Measurements from ENCODE around the gene RAP1B. TPM values are rescaled to one million over a fixed set of nuclear protein-coding genes. Genes with fewer than 3 reads are reported as not detected.

The RAP1B gene
- total and polyA plus RNA-seq, 2 of the 13 experiments (the other 11 are each of a cell fraction or from before 2014, with no cell fraction given), result 71.1 to 92.7 TPM

GRCh38 chr12:68589194-68589593 lies 21.5 kb upstream of the RAP1B start:
- H3K4me1 ChIP-seq (ENCODE audit: insufficient read depth, low read length), result no peaks in the 10 kb centered on the region
- POLR2A ChIA-PET, result no interaction called here
- H3K9ac ChIP-seq (ENCODE audit: insufficient read depth, low read depth, low read length), result no peak overlapping the region
- no peak overlapping the region for H3K4me3 ChIP-seq (replicated peaks in 1 of 3; ENCODE audit: insufficient read depth in 1 of 3, low read depth in 2 of 3, low read length in 3 of 3)
- H2AFZ ChIP-seq (ENCODE audit: low read length), result no peak overlapping the region
- peaks cover 12% of the 10 kb centered on the region for H3K9me3 ChIP-seq (ENCODE audit: low read length)
- BruUV-seq (replicated peaks), result no TSS peak
- H3K27ac ChIP-seq (ENCODE audit: extremely low read length, insufficient read depth, low read length), result no peak overlapping the region
- WGBS (ENCODE audit: low lambda C conversion rate), result 2% methylated on average over 3 of the region's 3 CpGs
- H3K36me3 ChIP-seq (replicated peaks in 1 of 2; ENCODE audit: control insufficient read depth in 1 of 2, insufficient read depth in 2 of 2, low read length in 2 of 2), result no peaks in the 10 kb centered on the region
- no peaks in the 10 kb centered on the region for H4K20me1 ChIP-seq (ENCODE audit: insufficient read depth, low read length)
- no peaks in the 10 kb centered on the region for H3K27me3 ChIP-seq (ENCODE audit: control insufficient read depth in 1 of 2, insufficient read depth in 2 of 2, low read length in 2 of 2)
- H3K4me2 ChIP-seq (ENCODE audit: low read depth, low read length), result no peak overlapping the region
- intact Hi-C loops (cut with micrococcal nuclease; ENCODE audit: unreplicated experiment) (no loop called here), in situ Hi-C loops (cut with HindIII; ENCODE audit: extremely low pct_ligation_motif_present, low pct_unique_long_range_greater_than_20kb) (no loop called here)
- no peak for FAIRE-seq
- ATAC-seq, result no peak
- no peak for DNase-seq (ENCODE audit: low spot score)
- no peak for TF ChIP-seq NPAS2 (CRISPR knock-in tag; IDR thresholded peaks at IDR 0.05; ENCODE audit: borderline replicate concordance)
- CTCF ChIA-PET (ENCODE audit: low intra/inter-chr PET ratio, low total read pairs), result no interaction called here
- no peaks in the 10 kb centered on the region for H3K79me2 ChIP-seq (ENCODE audit: insufficient read depth, low read length)

GRCh38 chr12:68591734-68592418 lies 18.8 kb upstream of the RAP1B start:
- no peak overlapping the region for H3K4me3 ChIP-seq (replicated peaks in 1 of 3; ENCODE audit: insufficient read depth in 1 of 3, low read depth in 2 of 3, low read length in 3 of 3)
- ATAC-seq (no peak), DNase-seq (ENCODE audit: low spot score) (no peak), FAIRE-seq (no peak)
- no peaks in the 10 kb centered on the region for H4K20me1 ChIP-seq (ENCODE audit: insufficient read depth, low read length)
- H2AFZ ChIP-seq (ENCODE audit: low read length), result no peak overlapping the region
- H3K27ac ChIP-seq (ENCODE audit: extremely low read length, insufficient read depth, low read length), result no peak overlapping the region
- WGBS (ENCODE audit: low lambda C conversion rate), result 59% methylated on average over 6 of the region's 6 CpGs
- H3K9ac ChIP-seq (ENCODE audit: insufficient read depth, low read depth, low read length), result no peak overlapping the region
- BruUV-seq (replicated peaks), result no TSS peak
- CTCF ChIA-PET (ENCODE audit: low intra/inter-chr PET ratio, low total read pairs), result no interaction called here
- H3K36me3 ChIP-seq (replicated peaks in 1 of 2; ENCODE audit: control insufficient read depth in 1 of 2, insufficient read depth in 2 of 2, low read length in 2 of 2), result no peaks in the 10 kb centered on the region
- no peak overlapping the region for H3K4me2 ChIP-seq (ENCODE audit: low read depth, low read length)
- no peaks in the 10 kb centered on the region for H3K4me1 ChIP-seq (ENCODE audit: insufficient read depth, low read length)
- no peaks in the 10 kb centered on the region for H3K27me3 ChIP-seq (ENCODE audit: control insufficient read depth in 1 of 2, insufficient read depth in 2 of 2, low read length in 2 of 2)
- in situ Hi-C loops (cut with HindIII; ENCODE audit: extremely low pct_ligation_motif_present, low pct_unique_long_range_greater_than_20kb) (no loop called here), intact Hi-C loops (cut with micrococcal nuclease; ENCODE audit: unreplicated experiment) (no loop called here)
- POLR2A ChIA-PET, result no interaction called here
- H3K79me2 ChIP-seq (ENCODE audit: insufficient read depth, low read length), result no peaks in the 10 kb centered on the region
- peaks cover 12% of the 10 kb centered on the region for H3K9me3 ChIP-seq (ENCODE audit: low read length)
- no peak for TF ChIP-seq ZNF253 (CRISPR knock-in tag; IDR thresholded peaks at IDR 0.05; ENCODE audit: borderline replicate concordance)
- no peak for TF ChIP-seq BRD4 (CRISPR knock-in tag; IDR thresholded peaks at IDR 0.05)
- no peak for TF ChIP-seq ISX (CRISPR knock-in tag; conservative IDR thresholded peaks at IDR 0.05)
- TF ChIP-seq SMAD3 (CRISPR knock-in tag; IDR thresholded peaks at IDR 0.05), result no peak
- no peak for TF ChIP-seq MTERF4 (CRISPR knock-in tag; IDR thresholded peaks at IDR 0.05)
- no peak for TF ChIP-seq ZNF574 (CRISPR knock-in tag; IDR thresholded peaks at IDR 0.05)
- no peak for TF ChIP-seq TRIM24 (CRISPR knock-in tag; IDR thresholded peaks at IDR 0.05)
- TF ChIP-seq ZMAT3 (CRISPR knock-in tag; conservative IDR thresholded peaks at IDR 0.05), result no peak
- TF ChIP-seq ELF4 (CRISPR knock-in tag; IDR thresholded peaks at IDR 0.05; ENCODE audit: borderline replicate concordance), result no peak
- TF ChIP-seq ZGPAT (CRISPR knock-in tag; IDR thresholded peaks at IDR 0.05), result no peak
- no peak for TF ChIP-seq ZNF451 (CRISPR knock-in tag; IDR thresholded peaks at IDR 0.05)

All from HepG2 (cell line).